Trophoblast cell (in vitro differentiated cells and primary cell): Measurements from ENCODE around the gene CYP46A1.

Experiments
- DNase-seq, 2 donors: peaks; one replicate each; pipeline ENCODE4 v3.0.0-alpha.2; 2016
- H2AFZ ChIP-seq: 2 replicates; pipeline ENCODE4 v1.6.1; 2013; ENCODE audit warnings: low read length, moderate library complexity, mild to moderate bottlenecking; ENCODE audit not compliant: insufficient read depth, poor library complexity
- H2AK5ac ChIP-seq: 2 replicates; pipeline ENCODE4 v1.6.1; 2013; ENCODE audit warnings: mild to moderate bottlenecking, low read length
- H2BK120ac ChIP-seq: 2 replicates; pipeline ENCODE4 v1.6.1; 2013; ENCODE audit warnings: low read length, mild to moderate bottlenecking, moderate library complexity; ENCODE audit not compliant: insufficient read depth, poor library complexity
- H2BK12ac ChIP-seq: 2 replicates; pipeline ENCODE4 v1.6.1; 2013; ENCODE audit warnings: mild to moderate bottlenecking, low read length, moderate library complexity
- H2BK5ac ChIP-seq: 2 replicates; pipeline ENCODE4 v1.6.1; 2013; ENCODE audit warnings: low read length, low read depth, moderate library complexity, mild to moderate bottlenecking; ENCODE audit not compliant: poor library complexity
- H3K14ac ChIP-seq: 2 replicates; pipeline ENCODE4 v1.6.1; 2013; ENCODE audit warnings: mild to moderate bottlenecking, low read length
- H3K18ac ChIP-seq: 2 replicates; pipeline ENCODE4 v1.6.1; 2013; ENCODE audit warnings: mild to moderate bottlenecking, low read length
- H3K23ac ChIP-seq: 2 replicates; pipeline ENCODE4 v1.6.1; 2013; ENCODE audit warnings: low read length
- H3K27ac ChIP-seq: 2 replicates; pipeline ENCODE4 v1.5.1; 2013; ENCODE audit warnings: low read depth, mild to moderate bottlenecking, inconsistent platforms, low read length, moderate library complexity
- H3K27me3 ChIP-seq: 2 replicates; pipeline ENCODE4 v1.6.1; 2013; ENCODE audit warnings: inconsistent platforms, mild to moderate bottlenecking, low read length, moderate library complexity; ENCODE audit not compliant: insufficient read depth
- H3K36me3 ChIP-seq, 2 experiments: 1 replicate in 1 of 2; 2 replicates in 1 of 2; pipeline ENCODE4 v1.6.1; 2013; ENCODE audit warnings: low read length in 2 of 2, mild to moderate bottlenecking in 2 of 2, moderate library complexity in 1 of 2; ENCODE audit not compliant: insufficient read depth in 2 of 2, control insufficient read depth in 1 of 2
- H3K4ac ChIP-seq: 2 replicates; pipeline ENCODE4 v1.6.1; 2013; ENCODE audit warnings: low read depth, mild to moderate bottlenecking, low read length, moderate library complexity
- H3K4me1 ChIP-seq, 2 experiments: 1 replicate in 1 of 2; 2 replicates in 1 of 2; pipeline ENCODE4 v1.6.1; 2013; ENCODE audit warnings: low read length in 2 of 2, mild to moderate bottlenecking in 2 of 2, moderate library complexity in 1 of 2; ENCODE audit not compliant: insufficient read depth in 2 of 2, control insufficient read depth in 1 of 2
- H3K4me2 ChIP-seq: 2 replicates; pipeline ENCODE4 v1.6.1; 2013; ENCODE audit warnings: inconsistent platforms, mild to moderate bottlenecking, low read length, moderate library complexity
- H3K4me3 ChIP-seq: 2 replicates; pipeline ENCODE4 v1.5.1; 2013; ENCODE audit warnings: mild to moderate bottlenecking, low read depth, low read length, inconsistent platforms
- H3K79me1 ChIP-seq: one replicate; pipeline ENCODE4 v1.6.1; 2013; ENCODE audit warnings: low read length
- H3K79me2 ChIP-seq: 2 replicates; pipeline ENCODE4 v1.6.1; 2013; ENCODE audit warnings: low read length, mild to moderate bottlenecking; ENCODE audit not compliant: control insufficient read depth, insufficient read depth, poor library complexity
- H3K9ac ChIP-seq: 2 replicates; pipeline ENCODE4 v1.6.1; 2013; ENCODE audit warnings: mild to moderate bottlenecking, low read length
- H3K9me3 ChIP-seq: 2 replicates; pipeline ENCODE4 v1.6.1; 2013; ENCODE audit warnings: low read depth, mild to moderate bottlenecking, control low read depth, inconsistent platforms, low read length; ENCODE audit not compliant: insufficient read depth
- H4K12ac ChIP-seq: 2 replicates; pipeline ENCODE4 v1.6.1; 2013; ENCODE audit warnings: low read depth, mild to moderate bottlenecking, low read length, moderate library complexity
- H4K8ac ChIP-seq: 2 replicates; pipeline ENCODE4 v1.6.1; 2013; ENCODE audit warnings: low read depth, mild to moderate bottlenecking, low read length, moderate library complexity
- H4K91ac ChIP-seq: one replicate; pipeline ENCODE4 v1.6.1; 2013; ENCODE audit warnings: low read depth, mild to moderate bottlenecking, low read length, moderate library complexity
- WGBS: extraction: QIAGEN DNeasy Blood & Tissue Kit; methylation state at CpG from one replicate; pipeline ENCODE4 v1.1.7; 2013; ENCODE audit warnings: missing lambda C conversion rate; ENCODE audit not compliant: insufficient read length, insufficient coverage; ENCODE audit errors: extremely low coverage; 5-methylcytosine and 5-hydroxymethylcytosine counted together

The CYP46A1 gene

DNA sequence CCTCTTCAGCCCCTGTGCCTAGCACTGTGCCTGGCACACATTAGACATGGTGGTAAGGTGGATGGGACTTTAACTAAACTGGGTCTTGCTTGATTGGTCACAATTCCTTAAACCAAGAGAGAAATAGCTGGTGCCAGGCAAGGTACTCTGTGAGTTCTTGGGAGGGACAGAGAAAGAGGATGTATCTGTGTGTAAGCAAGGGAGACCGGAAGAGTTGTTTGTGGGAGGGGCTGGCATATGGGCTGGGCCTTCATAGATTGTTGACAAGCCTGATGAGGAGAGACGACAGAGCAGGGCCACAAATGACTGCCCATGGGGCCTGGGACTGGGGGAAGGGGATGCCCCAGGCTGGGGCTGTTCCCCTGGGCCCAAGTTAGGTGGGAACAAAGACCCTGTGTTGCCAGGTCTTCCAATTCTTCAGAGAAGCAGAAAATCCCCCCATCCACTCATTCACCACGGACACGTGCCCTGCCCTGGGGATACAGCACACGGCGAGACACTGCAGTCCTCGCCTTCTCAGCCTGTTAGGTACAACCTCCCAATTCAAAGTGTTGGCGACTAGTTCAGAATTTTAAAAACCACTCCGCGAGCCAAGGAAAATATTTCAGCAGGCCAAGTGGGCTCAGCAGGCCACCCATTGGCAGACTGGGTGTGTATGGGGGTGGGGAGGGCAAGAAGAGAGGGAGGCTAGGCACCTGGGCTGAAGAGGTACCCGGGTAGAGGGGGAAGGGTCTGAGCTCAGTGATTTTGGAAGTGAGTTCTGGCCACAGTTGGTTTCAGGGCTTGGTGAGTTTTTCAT, 11.4 kb upstream of the CYP46A1 start:
- no peak overlapping the region for H3K4me2 ChIP-seq
- H3K23ac ChIP-seq: no peak overlapping the region
- H3K9me3 ChIP-seq: peaks cover 6% of the 10 kb centered on the region
- no peak overlapping the region for H2BK5ac ChIP-seq
- H3K9ac ChIP-seq: no peak overlapping the region
- DNase-seq: no peak
- peaks cover 3% of the 10 kb centered on the region for H3K79me1 ChIP-seq
- H3K27ac ChIP-seq: no peak overlapping the region
- no CpG with 5 or more reads among the region's 11 CpGs for WGBS
- H3K36me3 ChIP-seq: no peaks in the 10 kb centered on the region
- H3K4ac ChIP-seq: no peak overlapping the region
- peak overlapping the region; percentile 18 for H4K8ac ChIP-seq
- H3K27me3 ChIP-seq: no peaks in the 10 kb centered on the region
- no peak overlapping the region for H2AK5ac ChIP-seq
- no peak overlapping the region for H3K18ac ChIP-seq
- H3K4me3 ChIP-seq: no peak overlapping the region
- peak overlapping the region; percentile 14 for H4K91ac ChIP-seq
- H2BK120ac ChIP-seq: no peak overlapping the region
- H2AFZ ChIP-seq: no peak overlapping the region
- H3K14ac ChIP-seq: no peak overlapping the region
- H3K4me1 ChIP-seq: peaks cover 14 to 21% of the 10 kb centered on the region in 2 experiments
- no peaks in the 10 kb centered on the region for H3K79me2 ChIP-seq
- H2BK12ac ChIP-seq: no peak overlapping the region
- H4K12ac ChIP-seq: no peak overlapping the region

GRCh38 chr14:99673305-99674063, 10.6 kb upstream of the CYP46A1 start:
- no CpG with 5 or more reads among the region's 8 CpGs for WGBS
- Histone ChIP-seq H3K27ac (no peak overlapping the region), H3K36me3 (no peaks in the 10 kb centered on the region), H3K4ac (no peak overlapping the region), H2BK12ac (no peak overlapping the region), H3K18ac (no peak overlapping the region), H3K79me2 (no peaks in the 10 kb centered on the region), H4K8ac (no peak overlapping the region), H3K4me2 (no peak overlapping the region), H3K14ac (no peak overlapping the region), H3K9ac (no peak overlapping the region), H4K91ac (no peak overlapping the region), H2AK5ac (peak overlapping the region; percentile 14), H2AFZ (no peak overlapping the region), H3K27me3 (no peaks in the 10 kb centered on the region), H2BK120ac (no peak overlapping the region), H3K4me3 (no peak overlapping the region), H3K79me1 (peaks cover 3% of the 10 kb centered on the region), H3K23ac (no peak overlapping the region), H4K12ac (no peak overlapping the region), H2BK5ac (no peak overlapping the region), H3K4me1 (peaks cover 14 to 21% of the 10 kb centered on the region in 2 experiments), H3K9me3 (peaks cover 12% of the 10 kb centered on the region)
- DNase-seq: no peak

- Histone ChIP-seq H2AFZ (no peak overlapping the region), H2BK120ac (no peak overlapping the region), H3K27ac (no peak overlapping the region), H3K4ac (no peak overlapping the region), H3K36me3 (no peaks in the 10 kb centered on the region), H3K79me2 (no peaks in the 10 kb centered on the region), H2AK5ac (peak overlapping the region; percentile 14), H3K27me3 (no peaks in the 10 kb centered on the region), H3K4me2 (no peak overlapping the region), H4K91ac (no peak overlapping the region), H2BK5ac (no peak overlapping the region), H3K18ac (no peak overlapping the region), H4K12ac (no peak overlapping the region), H4K8ac (no peak overlapping the region), H3K23ac (no peak overlapping the region), H3K9me3 (peaks cover 15% of the 10 kb centered on the region), H3K4me1 (peaks cover 14 to 18% of the 10 kb centered on the region in 2 experiments), H3K14ac (no peak overlapping the region), H3K9ac (no peak overlapping the region), H3K79me1 (peaks cover 3% of the 10 kb centered on the region), H3K4me3 (no peak overlapping the region), H2BK12ac (no peak overlapping the region)
- no CpG with 5 or more reads among the region's 9 CpGs for WGBS
- DNase-seq: no peak
Measured at GRCh38 chr14:99674064-99674650, 9.9 kb upstream of the CYP46A1 start.

DNA sequence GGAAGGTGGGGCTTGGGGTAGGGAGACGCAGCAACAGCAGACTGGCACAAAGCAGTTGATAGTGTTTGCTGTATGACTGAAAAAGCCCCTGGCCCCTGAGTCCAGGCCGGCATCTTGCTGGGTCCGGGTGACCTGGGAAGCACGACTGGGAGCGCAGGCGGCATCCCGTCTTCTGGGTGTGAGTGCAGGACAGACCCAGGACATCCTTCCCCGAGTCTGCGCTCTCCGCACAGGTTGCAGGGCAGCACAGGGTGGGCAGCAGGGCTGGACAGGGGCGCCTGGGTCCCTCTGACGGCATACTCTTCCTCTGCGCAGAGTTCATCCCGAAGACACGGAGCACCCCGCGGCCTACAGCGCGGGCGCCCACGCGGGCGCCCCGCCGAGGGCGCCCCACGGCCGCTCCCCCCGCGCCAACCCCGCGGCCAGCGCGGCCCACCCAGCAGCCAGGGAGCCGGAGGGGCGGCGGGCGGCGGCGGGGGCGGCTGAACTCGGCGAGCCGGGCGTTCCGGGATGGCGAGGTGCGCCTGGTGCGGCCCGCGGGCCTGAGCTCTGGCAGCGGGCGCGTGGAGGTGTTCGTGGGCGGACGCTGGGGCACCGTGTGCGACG, 9.2 kb upstream of the CYP46A1 start:
- H3K79me1 ChIP-seq: peaks cover 3% of the 10 kb centered on the region
- H3K36me3 ChIP-seq: no peaks in the 10 kb centered on the region
- H3K9me3 ChIP-seq: peaks cover 17% of the 10 kb centered on the region
- no peaks in the 10 kb centered on the region for H3K79me2 ChIP-seq
- no peak overlapping the region for H3K9ac ChIP-seq
- H2BK5ac ChIP-seq: no peak overlapping the region
- no peaks in the 10 kb centered on the region for H3K27me3 ChIP-seq
- H2AFZ ChIP-seq: no peak overlapping the region
- no peak overlapping the region for H2AK5ac ChIP-seq
- H3K4me2 ChIP-seq: no peak overlapping the region
- H4K91ac ChIP-seq: no peak overlapping the region
- H3K23ac ChIP-seq: no peak overlapping the region
- no peak overlapping the region for H2BK12ac ChIP-seq
- DNase-seq: no peak
- peaks cover 14 to 18% of the 10 kb centered on the region in 2 experiments for H3K4me1 ChIP-seq
- H3K4ac ChIP-seq: no peak overlapping the region
- no peak overlapping the region for H3K4me3 ChIP-seq
- no peak overlapping the region for H2BK120ac ChIP-seq
- H4K12ac ChIP-seq: no peak overlapping the region
- no CpG with 5 or more reads among the region's 60 CpGs for whole genome bisulfite sequencing
- no peak overlapping the region for H4K8ac ChIP-seq
- H3K14ac ChIP-seq: no peak overlapping the region
- H3K27ac ChIP-seq: no peak overlapping the region
- H3K18ac ChIP-seq: no peak overlapping the region
